SK-N-SH treated with all-trans-retinoic acid at 6 μM for 48 hours (cell line): Measurements from ENCODE around the gene FHIT.

Source experiments
- ARNTL ChIP-seq: fragments of 450-650 bp; formaldehyde crosslinking; IDR thresholded peaks from 2 replicates; pipeline ENCODE4 v1.5.0; 2020; ENCODE audit warnings: low read depth, mild to moderate bottlenecking, moderate library complexity, borderline replicate concordance
- CREB5 ChIP-seq: fragments of 250-450 bp; sonication (Bioruptor Pico); IDR thresholded peaks from 2 replicates; pipeline ENCODE4 v1.5.1; 2020; ENCODE audit warnings: low read depth, mild to moderate bottlenecking, moderate library complexity
- ISL1 ChIP-seq: fragments of 250-450 bp; sonication (Bioruptor Pico); IDR thresholded peaks from 2 replicates; pipeline ENCODE4 v2.1.2; 2022; ENCODE audit warnings: mild to moderate bottlenecking, moderate library complexity
- OSR1 ChIP-seq: fragments of 250-450 bp; sonication (Bioruptor Pico); IDR thresholded peaks from 2 replicates; pipeline ENCODE4 v1.8.0; 2022; ENCODE audit warnings: moderate library complexity, mild to moderate bottlenecking, inconsistent platforms
- PATZ1 ChIP-seq: fragments of 250-450 bp; sonication (Bioruptor Pico); IDR thresholded peaks from 2 replicates; pipeline ENCODE4 v1.8.0; 2020; ENCODE audit warnings: mild to moderate bottlenecking, moderate library complexity, borderline replicate concordance
- POU6F1 ChIP-seq: fragments of 250-450 bp; sonication (Bioruptor Pico); IDR thresholded peaks from 2 replicates; pipeline ENCODE4 v1.8.0; 2021; ENCODE audit warnings: low read depth, mild to moderate bottlenecking, moderate library complexity, borderline replicate concordance
- RARB ChIP-seq: fragments of 250-450 bp; sonication (Bioruptor Pico); IDR thresholded peaks from 2 replicates; pipeline ENCODE4 v1.8.0; 2021; ENCODE audit warnings: mild to moderate bottlenecking, moderate library complexity
- TOX ChIP-seq: fragments of 250-450 bp; sonication (Bioruptor Pico); IDR thresholded peaks from 2 replicates; pipeline ENCODE4 v1.8.0; 2021; ENCODE audit warnings: mild to moderate bottlenecking, moderate library complexity, borderline replicate concordance
- ZFP3 ChIP-seq: fragments of 250-450 bp; sonication (Bioruptor Pico); IDR thresholded peaks from 2 replicates; pipeline ENCODE4 v1.5.0; 2020; ENCODE audit warnings: mild to moderate bottlenecking, moderate library complexity
- ZFP30 ChIP-seq: fragments of 450-650 bp; formaldehyde crosslinking; IDR thresholded peaks from 2 replicates; pipeline ENCODE4 v1.5.0; 2022; ENCODE audit warnings: mild to moderate bottlenecking, moderate library complexity
- ZNF70 ChIP-seq: fragments of 450-650 bp; formaldehyde crosslinking; IDR thresholded peaks from 2 replicates; pipeline ENCODE4 v1.5.0; 2020; ENCODE audit warnings: mild to moderate bottlenecking, moderate library complexity

GRCh38 chr3:60932643-60933042 is 318.6 kb downstream of the FHIT start:
- TF ChIP-seq OSR1 (CRISPR knock-in tag), result no peak
- TF ChIP-seq CREB5 (CRISPR knock-in tag), result no peak
- TF ChIP-seq ARNTL (CRISPR knock-in tag), result no peak
- TF ChIP-seq ZFP30 (CRISPR knock-in tag), result no peak
- TF ChIP-seq POU6F1, result no peak
- no peak for TF ChIP-seq ZNF70 (CRISPR knock-in tag)
- no peak for TF ChIP-seq PATZ1 (CRISPR knock-in tag)
- no peak for TF ChIP-seq ZFP3 (CRISPR knock-in tag)
- no peak for TF ChIP-seq RARB (CRISPR knock-in tag)
- TF ChIP-seq TOX (CRISPR knock-in tag), result no peak
- no peak for TF ChIP-seq ISL1 (CRISPR knock-in tag)
